HuH-7 (cell line): ENCODE results near the gene LINC00237.

ENCODE experiments used
- DNase-seq: peaks from one replicate; pipeline ENCODE4 v3.0.0; 2011; ENCODE audit warnings: low spot score

LINC00237 gene

DNA sequence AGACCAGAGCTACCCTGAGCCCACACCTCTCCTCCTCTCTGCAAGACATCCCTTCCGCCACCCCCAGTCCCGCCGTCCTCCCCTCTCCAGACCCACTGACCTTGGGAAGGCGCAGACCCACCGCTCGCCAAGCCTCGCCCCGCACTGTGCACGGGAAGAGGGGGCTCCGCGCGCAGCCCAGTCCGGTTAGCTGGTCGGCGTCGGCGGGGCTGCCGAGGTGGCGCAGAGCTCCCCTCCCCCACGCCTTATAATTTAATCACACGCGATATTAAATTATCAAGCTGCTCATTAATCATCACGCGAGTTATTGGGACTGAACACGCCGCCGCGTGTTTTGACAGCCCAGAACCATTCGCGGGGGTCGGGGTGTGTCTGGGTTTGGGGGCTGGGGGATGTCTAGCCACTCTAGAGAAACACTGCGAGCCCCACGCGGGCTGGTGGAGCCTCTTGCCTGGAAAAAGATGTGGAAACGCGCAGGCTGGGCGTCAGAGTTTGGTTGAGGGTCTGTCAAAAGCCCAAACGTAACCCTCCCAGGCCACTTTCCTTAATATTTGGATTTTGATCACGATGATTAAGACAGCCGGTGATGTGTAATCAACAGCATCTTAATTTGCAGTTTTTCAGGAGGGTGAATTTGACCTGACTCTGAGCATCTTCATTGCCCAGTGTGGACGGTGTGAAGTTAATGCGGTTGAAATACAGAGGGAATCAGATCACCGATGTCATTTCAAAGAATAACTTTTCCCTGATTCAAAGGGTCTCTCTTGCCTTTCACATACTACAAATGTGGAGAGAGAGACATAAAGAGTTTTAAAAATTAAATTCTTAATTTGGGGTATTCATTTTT lies at the start of gene LINC00237:
TSS of gene LINC00237 (minus strand) at position 188 of the 847 bp plus-strand sequence.
- DNase-seq, result no peak

DNA sequence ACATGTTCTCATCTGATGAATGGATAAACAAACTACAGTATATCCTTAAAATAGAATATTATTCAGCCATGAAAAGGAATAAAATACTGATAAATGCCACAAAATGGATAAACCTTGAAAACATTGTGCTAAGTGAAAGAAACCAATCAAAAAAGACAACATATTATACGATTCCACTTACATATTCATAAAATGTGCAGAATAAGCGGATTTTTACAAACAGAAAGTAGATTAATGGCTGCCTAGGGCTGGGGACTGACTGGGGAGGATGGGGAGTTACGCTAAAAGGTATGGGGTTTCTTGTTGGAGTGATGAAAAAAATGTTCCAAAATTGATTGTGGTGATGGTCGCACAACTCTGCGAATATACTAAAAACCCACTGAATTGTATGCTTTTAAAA lies 49.1 kb upstream of the LINC00237 start:
- DNase-seq, result no peak

DNA sequence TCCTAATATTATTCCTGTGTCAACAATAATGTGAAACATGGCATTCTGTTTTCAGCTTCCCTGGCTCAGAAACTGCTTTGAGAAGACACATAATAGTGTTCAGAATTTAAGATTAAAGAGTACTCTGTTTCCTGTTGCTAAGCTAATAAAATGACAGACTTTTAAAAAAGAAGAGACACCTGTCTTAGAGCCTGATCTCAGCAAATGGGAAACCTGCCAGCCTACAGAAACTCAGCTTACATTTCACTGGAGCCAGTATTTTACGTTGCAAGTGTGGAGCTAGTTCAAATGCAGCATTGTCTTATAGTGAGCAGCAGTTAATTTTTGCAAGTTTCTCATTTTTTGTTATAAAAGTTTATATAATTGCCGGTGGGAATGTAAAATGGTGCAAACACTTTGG lies 48.5 kb upstream of the LINC00237 start:
- no peak for DNase-seq

DNA sequence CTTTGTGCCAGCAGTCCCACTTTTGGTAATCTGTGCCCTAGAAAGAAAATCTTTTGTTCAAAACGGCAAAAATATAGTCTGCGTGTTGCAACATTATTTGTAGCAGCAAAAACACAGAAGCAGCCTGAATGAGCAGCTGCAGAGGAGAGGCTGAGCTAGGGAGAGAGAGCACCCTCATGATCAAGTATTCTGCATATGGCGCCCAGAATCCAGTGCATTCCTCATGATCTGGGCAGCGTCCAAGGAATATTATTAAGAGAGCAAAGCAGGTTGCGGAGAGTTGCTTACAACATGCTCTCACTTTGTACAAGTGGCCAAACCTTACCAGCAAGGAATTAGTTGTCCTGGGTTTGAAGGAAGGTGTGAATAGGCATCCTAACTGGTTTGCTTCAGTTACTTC lies 45.6 kb upstream of the LINC00237 start:
- DNase-seq, result no peak

DNA sequence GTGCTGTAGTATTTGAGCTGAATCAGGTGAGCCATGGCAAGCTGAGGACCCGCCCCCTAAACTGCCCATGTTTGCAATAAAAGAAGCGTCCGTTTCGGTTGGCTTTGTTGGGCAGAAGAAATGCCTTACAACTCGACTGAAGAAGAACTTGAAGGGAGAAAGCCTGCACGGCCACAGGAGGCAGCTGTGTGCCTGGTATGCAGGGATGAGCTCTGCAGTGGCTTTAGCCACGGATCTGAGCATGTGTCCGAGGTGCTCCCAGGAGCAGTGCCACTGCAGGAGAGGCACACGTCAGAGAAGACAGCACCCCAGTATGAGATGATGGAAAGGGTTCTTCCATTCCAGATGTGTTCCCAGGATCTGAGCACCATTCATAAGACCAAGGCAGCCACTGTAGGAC lies 43.2 kb upstream of the LINC00237 start:
- no peak for DNase-seq

DNA sequence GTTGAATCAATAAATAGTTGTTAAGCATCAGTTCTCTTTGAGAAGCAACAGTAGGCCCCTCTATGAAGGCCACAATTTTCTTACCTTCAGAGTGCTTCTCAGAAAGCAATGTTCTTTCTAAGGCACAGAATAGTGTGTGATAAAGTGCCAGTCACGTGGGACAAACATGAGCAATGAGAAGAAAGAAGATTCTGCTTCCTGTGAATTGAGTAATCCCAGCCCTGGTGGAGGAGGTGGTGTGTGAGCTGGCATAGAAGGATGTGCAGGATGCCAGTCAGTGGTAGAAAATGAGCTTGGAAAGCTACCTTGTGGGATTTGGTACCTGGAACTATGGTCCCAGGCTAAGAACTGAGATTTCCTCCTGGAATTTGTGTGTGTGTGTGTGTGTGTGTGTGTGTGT lies 41.4 kb upstream of the LINC00237 start:
- DNase-seq, result no peak

DNA sequence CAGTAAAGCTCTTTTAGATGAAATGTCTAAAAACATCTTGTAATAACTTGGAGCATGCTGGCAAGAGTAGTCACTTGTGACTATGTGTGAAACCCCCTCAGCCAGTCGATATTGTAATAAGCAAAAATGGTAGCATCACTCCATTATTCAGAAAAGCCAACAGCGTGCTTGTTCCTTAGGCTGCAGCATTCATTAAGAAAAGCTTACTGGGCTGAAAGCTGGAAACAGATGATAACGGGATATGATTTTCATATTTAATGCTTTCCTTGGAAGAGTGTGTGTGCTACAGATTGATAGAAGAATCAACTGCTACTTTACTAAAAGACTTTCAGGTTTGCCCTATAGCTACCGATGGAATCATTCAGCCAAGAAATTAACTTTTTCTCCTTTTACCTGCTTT lies 40.1 kb upstream of the LINC00237 start:
- no peak for DNase-seq

DNA sequence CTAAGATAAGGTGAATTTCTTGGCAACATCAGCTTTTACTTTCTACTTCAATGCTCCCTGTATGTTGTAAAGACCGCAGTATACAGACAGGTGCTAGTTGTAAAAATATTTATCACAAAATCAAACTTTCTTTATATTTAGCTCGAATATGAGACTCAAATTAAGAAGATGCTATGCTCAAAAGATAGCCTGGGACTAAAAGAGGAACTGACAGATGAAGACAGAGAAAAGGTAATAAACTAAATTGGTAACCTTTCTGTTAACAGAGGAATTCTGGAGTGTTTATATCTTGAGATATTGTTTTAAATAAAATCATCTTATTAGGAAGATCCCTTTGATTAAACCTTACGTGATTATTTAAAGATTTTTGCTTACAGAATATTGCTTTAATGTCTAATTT lies 39.3 kb upstream of the LINC00237 start:
- no peak for DNase-seq

DNA sequence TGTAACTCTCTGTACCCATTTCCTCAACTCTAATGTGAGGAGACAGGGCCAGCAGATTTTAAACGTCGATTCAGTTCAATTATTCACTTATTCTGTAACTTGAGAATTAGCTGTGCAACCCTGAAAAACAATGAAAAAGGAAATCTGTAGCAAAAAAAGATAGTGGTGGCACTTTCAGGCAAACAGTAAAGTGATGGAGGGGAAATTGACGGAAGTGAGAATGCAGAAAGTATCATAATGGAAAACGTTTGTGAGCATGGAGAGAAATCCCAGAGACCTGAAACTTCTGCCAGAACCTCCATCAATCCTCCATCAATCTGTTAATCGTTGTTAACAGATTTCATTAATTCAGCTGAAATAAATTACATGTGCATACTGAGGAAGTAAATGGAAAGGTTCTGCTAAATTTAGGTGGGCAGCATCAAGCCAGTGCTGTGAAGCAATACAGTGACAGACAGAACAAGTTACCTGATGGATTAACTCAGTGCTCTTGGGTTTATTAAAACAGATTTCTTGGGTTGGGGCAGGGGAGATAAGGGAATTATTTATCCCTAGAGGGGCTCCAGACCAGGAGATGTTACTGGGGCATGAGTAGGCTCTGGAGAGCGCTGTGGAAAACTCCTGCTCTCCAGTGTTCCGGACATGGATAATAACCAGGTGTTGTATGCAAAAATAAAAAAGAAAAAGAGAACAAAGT lies 37.2 kb upstream of the LINC00237 start:
- no peak for DNase-seq

DNA sequence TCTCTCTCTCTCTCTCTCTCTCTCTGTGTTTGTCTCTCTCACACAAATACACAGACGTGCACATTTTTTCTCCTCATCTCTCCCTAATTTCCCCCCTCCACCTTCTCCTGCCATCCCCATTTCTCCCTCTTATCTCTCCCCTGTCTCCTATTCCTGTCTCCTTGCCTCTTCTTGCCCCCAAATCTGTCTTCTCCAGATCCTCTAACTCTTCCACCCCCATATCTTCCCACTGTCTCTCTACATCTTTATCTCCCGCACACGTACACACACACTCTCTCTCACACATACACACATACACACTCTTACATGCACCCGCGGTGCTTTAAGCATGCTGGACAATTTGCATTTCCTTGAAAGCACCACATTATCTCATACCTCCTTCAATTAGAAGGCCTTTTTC lies 35.7 kb upstream of the LINC00237 start:
- no peak for DNase-seq

DNA sequence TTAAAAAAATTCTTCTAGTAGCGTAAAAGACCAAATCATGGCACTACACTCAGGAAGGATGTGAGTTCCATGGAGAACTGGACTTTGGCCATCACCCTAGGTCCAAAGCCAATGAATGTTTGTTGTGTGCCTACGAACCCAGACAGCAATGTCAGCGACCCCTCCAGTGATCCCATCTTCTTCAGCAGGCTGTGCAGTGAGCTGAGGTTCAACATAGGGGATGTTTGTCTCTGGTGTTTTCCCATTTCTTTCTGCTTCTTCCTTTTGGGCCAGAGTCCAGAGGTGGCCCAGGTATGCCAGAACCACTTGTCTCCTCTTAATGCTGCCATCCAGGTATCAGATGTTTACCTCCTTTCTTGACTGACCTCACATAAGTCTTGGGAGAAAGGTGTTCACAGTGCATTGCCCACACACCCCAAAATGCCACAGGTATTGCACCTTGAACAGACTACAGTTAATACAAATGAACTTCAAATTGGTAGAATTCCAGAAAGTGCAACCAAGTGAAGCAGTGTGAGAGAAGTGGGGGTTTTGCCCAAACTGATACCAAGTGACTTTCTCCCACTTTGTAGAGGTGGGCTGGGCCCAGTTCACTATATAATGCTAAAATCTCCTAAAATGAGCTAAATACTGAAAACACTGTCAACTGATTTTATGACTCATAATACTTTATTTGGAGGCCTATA lies 33.9 kb upstream of the LINC00237 start:
- DNase-seq, result no peak

DNA sequence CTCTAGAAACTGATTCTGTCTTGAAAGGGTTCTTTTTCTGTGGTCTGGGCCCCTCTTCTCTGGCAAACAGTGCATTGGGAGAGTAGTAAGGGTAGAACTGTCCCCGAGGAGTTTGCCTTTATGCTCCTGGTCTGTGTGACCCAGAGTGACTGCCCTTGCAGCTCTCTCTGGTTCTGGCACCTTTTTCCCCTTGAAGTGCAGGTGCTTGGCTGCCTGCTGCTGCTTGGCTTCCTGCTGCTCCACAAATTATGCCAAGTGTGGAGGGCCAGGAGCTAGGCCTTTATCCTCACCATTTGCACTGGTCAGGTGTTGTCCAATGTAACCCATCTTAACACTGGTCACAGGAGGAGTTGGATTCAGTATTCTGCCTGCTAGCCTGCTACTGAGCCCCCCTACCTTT lies 30.9 kb upstream of the LINC00237 start:
- DNase-seq, result no peak

DNA sequence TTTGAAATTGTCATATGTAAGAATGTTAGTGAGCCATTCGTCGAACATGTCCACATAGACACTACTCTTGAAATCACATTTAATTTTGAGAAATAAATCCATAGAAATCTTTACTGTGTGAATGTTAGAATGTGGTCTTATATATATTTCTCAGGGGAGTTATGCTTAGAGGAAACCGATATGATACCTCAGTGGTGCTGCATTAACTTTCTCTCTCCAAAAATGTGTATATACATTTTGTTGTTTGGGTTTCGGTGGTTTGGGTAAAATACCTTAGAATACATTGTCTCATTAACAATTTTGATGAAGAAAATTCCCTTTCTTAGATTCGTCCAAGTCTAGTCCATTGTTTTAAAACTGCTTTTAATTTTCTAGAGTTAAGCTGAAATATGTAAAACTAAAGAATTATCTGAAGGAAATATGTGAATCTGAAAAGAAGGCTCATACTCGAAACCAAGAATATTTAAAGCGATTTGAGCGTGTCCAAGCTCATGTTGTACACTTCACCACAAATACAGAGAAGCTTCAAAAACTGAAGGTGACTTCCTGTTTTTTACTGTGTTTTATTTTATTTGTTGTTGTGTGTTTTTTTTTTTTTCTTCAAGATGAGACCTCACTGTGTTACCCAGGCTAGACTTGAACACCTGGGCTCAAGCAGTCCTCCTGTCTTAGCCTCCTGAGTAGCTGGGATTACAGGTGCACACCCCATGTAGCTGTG lies 30.0 kb upstream of the LINC00237 start:
- no peak for DNase-seq

DNA sequence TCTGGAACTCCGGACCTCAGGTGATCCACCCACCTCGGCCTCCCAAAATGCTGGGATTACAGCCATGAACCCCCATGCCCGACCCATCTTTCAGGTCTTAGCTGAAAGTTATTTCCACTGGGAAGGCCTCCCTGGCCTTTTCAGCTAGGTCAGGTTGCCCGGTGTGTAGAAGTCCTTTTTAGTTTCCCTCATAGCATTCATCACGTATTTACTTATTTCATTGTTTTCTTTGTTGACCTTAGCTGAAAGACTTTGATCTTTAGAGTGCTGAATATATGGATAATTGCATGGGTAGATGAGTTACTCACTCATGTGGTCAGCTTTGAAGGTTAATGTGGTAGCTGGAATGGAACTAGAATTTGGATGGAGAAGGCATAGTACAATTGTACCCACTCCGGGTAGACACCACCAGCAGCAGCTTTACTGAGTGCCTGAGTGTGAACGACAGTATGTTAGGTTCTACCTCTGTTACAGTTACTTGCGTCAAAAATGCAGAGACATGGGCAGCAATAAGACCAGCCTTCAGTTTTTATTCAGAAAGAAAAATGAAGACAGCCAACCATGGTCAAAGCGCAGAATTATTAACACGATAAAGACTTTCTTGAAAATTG lies 28.8 kb upstream of the LINC00237 start:
- peak; percentile 26 for DNase-seq

DNA sequence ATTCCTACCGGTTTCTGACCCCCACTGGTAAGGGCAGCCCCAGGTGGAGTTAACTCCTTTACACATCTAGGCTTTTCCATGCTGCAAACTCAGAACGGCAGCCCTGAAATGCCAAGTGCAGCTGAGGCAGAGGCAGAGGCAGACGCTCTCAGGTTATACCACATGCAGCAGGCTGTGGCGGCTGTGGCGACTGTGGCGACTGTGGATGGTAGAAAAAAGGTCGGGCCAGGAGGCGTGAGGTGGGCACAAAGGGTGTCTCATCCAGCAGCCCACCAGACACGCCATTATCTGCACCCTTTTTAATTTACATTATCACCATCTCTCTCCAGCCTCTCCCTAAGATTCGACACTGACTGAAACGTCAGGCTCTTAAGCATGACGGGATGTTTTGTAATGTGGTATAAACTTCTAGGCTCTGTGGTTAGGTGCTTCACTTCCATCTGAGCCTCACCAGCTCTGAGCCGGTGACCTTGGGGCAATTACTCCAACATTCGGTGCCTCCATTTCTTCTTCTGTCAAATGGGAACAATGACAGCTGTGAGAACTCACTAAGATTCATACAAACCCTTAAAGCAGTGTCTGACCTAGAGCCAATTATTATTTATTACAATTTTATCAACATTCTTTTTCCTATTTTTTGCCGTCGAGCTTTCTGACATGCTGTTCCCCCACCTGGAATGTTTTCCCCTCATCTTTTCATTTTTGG lies 27.9 kb upstream of the LINC00237 start:
- no peak for DNase-seq

DNA sequence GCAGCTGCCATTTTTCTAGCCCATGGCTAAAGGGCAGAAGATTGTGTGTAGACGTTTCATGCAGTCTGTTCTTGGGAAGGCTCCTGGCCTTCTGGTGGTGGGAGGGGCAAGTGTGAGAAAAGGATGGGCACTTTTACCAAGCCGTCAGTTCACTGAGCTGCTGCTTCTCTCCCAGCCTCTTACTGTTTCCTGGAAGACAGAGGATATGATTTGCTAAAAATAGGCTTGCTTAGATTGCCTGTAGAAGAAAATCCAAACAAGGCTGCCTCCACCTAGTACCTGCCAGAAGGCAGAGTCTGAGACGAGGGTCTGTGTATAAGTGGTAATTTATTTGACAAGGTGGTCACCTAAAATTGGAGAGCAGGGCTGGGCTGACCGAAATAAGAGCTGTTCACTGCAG lies 27.2 kb upstream of the LINC00237 start:
- no peak for DNase-seq

DNA sequence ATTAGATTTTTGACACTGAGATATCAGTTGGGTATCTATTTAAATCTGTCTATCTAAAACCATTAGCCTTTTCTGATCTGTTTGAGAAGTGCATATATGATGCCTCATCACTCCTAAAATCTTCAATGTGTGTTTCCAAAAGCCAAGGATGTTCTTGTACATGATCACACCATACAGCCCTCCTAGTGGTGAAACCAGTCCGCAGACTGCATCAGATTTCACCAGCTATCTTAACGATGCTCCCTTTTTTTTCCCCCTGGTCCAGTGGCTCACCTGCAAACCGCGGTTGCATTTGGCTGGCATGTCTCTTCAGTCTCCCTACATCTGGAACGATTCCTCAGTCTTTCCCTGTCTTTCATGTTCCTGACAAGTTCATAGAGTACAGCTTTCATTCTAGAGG lies 23.7 kb upstream of the LINC00237 start:
- no peak for DNase-seq

DNA sequence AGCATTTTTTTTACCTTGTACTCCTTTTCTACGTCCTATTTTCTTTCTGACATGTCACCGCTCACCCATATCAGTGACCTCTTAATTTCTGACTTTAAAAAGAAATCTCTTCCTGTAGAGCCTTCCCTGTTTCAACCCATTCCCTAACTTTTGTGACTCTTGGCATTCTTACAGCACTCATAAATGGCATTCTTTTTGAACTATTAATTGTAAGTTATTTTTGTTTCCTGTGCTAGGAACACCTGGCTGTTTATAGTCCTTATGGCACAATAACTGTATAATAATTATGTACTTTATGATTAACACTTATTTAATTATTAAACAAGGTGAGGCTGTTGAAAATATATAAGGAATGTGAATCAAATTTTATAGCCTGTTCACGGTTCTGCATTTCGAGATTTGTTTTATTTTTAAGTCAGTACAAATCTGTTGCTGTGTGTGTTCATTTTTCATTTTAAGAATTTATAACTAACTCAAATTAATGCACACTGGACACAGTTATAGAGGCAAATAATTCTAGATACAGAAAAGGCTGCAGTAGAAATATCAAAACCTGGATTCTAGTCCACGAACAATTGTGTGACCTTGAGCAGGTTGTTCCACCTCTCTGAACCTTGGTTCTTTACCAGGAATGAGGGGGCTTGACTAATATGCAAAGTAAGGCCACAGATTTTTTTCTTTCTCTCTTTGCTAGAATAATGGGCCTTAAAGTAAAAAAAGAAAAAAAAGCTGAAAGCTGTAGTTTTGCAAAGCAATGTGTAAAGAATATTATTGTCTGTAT lies 21.2 kb upstream of the LINC00237 start:
- DNase-seq, result no peak

DNA sequence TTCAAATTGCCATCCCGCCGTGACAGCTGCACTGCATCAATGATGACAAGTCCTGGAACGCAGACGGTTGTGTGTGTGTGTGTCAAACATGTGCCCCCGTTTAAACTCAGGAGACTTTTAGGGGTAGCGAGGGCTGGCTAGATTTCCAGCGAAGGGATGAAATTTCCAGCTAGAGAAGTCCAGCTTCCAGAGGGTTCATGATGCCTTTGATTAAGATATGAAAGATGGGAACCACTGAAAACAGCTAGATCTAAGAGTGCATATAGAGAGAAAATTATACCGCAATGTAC lies 20.4 kb upstream of the LINC00237 start:
- DNase-seq, result no peak

DNA sequence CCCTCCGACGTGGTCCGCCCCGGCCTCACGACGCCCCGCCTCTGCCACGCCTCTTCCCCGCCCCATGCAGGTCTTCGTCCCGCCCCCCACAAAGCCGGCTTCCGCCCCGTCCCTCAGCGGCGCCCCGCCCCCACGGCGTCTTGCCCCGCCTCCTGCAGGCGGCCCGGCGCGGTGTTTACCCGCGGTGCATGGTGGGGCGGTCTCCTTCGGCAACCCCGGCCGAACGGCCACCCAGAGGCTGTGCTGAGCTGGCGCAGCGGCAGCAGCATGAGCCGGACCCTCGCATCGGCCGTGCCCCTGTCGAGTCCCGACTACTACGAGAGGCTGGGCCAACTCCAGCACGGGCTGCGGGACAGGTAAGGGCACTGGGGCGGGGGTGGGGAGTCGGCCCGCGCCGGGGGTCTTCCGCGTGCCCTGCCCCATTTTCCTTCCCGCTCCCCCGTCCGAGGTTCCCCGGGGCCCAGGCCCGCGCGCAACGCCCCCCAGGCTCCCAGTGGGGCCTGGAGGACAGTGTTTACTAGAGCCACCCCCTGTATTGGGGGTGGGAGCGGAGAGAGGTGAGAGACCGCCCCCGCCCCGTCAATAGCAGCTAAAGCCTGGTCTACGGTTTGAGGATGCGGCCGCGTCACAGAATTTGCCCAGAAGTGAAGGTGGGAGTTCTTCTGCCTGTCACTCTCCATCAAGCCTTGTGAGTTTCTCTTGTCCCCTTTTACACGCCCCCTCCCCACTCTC lies 19.9 kb upstream of the LINC00237 start, which contains the start of gene KIZ:
TSS of gene KIZ (plus strand) at position 234 of the 732 bp plus-strand sequence. CDS start at position 268, 34 bp downstream.
- peak; percentile 95 for DNase-seq
